H1 (cell line): ENCODE measurements around the gene SLC8A1. TPM values are rescaled to one million over a fixed set of nuclear protein-coding genes. Genes with fewer than 3 reads are reported as not detected.

ENCODE experiments used
- CTCF ChIA-PET: fragments of 300-600 bp; sonication (Branson Sonifier 250); formaldehyde crosslinking; loops from one replicate; lab custom pipeline; 2021; ENCODE audit not compliant: partially characterized antibody; lab: Charles Lee
- POLR2A ChIA-PET: fragments of 300-600 bp; sonication (Branson Sonifier 250); formaldehyde crosslinking; loops from one replicate; lab custom pipeline; 2021; ENCODE audit warnings: inconsistent platforms; ENCODE audit not compliant: partially characterized antibody; lab: Charles Lee
- DNase-seq, 2 experiments: peaks; one replicate each; pipeline versions ENCODE4 v3.0.0 to v3.0.0-alpha.2; 2010 to 2022; ENCODE audit warnings: low spot score in 2 of 2, low read depth in 1 of 2, mixed read lengths in 1 of 2
- FAIRE-seq: peaks from 2 replicates; lab custom pipeline; 2011; peaks lifted over from hg19 to GRCh38; lab: Jason Lieb, UNC
- H2AFZ ChIP-seq: 2 replicates; pipeline ENCODE4 v1.8.1; 2012; ENCODE audit warnings: low read length, inconsistent platforms
- H2AK5ac ChIP-seq: 2 replicates; pipeline ENCODE4 v1.6.1; 2013; ENCODE audit warnings: low read depth, low read length
- H2BK120ac ChIP-seq: replicated peaks from 2 replicates; pipeline ENCODE3; 2013; ENCODE audit warnings: low read depth, low read length, inconsistent platforms
- H2BK12ac ChIP-seq: 2 replicates; pipeline ENCODE4 v1.6.1; 2013; ENCODE audit warnings: low read depth, low read length
- H2BK15ac ChIP-seq: 2 replicates; pipeline ENCODE4 v1.6.1; 2013; ENCODE audit warnings: low read length
- H2BK20ac ChIP-seq: 2 replicates; pipeline ENCODE4 v1.6.1; 2013; ENCODE audit warnings: low read length
- H2BK5ac ChIP-seq: 2 replicates; pipeline ENCODE4 v1.6.1; 2013; ENCODE audit warnings: low read depth, low read length
- H3K14ac ChIP-seq: 2 replicates; pipeline ENCODE4 v1.6.1; 2013; ENCODE audit warnings: inconsistent platforms; ENCODE audit not compliant: insufficient read length
- H3K18ac ChIP-seq: 2 replicates; pipeline ENCODE4 v1.6.1; 2013; ENCODE audit warnings: low read length; ENCODE audit errors: extremely low read depth
- H3K23ac ChIP-seq: 2 replicates; pipeline ENCODE4 v1.6.1; 2013; ENCODE audit warnings: inconsistent platforms; ENCODE audit not compliant: insufficient read length
- H3K23me2 ChIP-seq: 2 replicates; pipeline ENCODE4 v1.6.1; 2013; ENCODE audit warnings: low read depth, low read length
- H3K27ac ChIP-seq: 2 replicates; pipeline ENCODE4 v1.6.1; 2011; ENCODE audit warnings: low read depth, low read length, inconsistent platforms
- H3K27me3 ChIP-seq, 4 experiments: replicated peaks in 1 of 4; 1 replicate in 1 of 4; 2 replicates in 3 of 4; pipeline versions ENCODE4 v1.6.1 to v1.8.1; 2011 to 2013; ENCODE audit warnings: low read length in 3 of 4, mild to moderate bottlenecking in 3 of 4, inconsistent platforms in 2 of 4, mixed read lengths in 2 of 4, moderate library complexity in 1 of 4; ENCODE audit not compliant: control insufficient read depth in 3 of 4, insufficient read depth in 3 of 4; ENCODE audit errors: extremely low read depth in 1 of 4
- H3K36me3 ChIP-seq, 4 experiments: 2 replicates each; pipeline versions ENCODE4 v1.6.1 to v1.8.1; 2011 to 2013; ENCODE audit warnings: mild to moderate bottlenecking in 4 of 4, low read length in 3 of 4, moderate library complexity in 2 of 4, control low read depth in 1 of 4, inconsistent platforms in 1 of 4; ENCODE audit not compliant: insufficient read depth in 4 of 4, control insufficient read depth in 2 of 4
- H3K4ac ChIP-seq: replicated peaks from 2 replicates; pipeline ENCODE3; 2013; ENCODE audit warnings: low read length, low read depth, mixed read lengths, inconsistent platforms; ENCODE audit not compliant: insufficient read length
- H3K4me1 ChIP-seq, 4 experiments: replicated peaks in 1 of 4; 1 replicate in 1 of 4; 2 replicates in 3 of 4; pipeline versions ENCODE4 v1.6.1 to v1.8.1; 2011 to 2013; ENCODE audit warnings: low read length in 3 of 4, inconsistent platforms in 2 of 4, mixed read lengths in 1 of 4; ENCODE audit not compliant: insufficient read depth in 4 of 4, control insufficient read depth in 3 of 4
- H3K4me2 ChIP-seq, 2 experiments: 2 replicates each; pipeline versions ENCODE4 v1.6.1 to v1.8.1; 2011 to 2013; ENCODE audit warnings: low read depth in 2 of 2, low read length in 2 of 2, control low read depth in 1 of 2, inconsistent platforms in 1 of 2, mild to moderate bottlenecking in 1 of 2; ENCODE audit not compliant: insufficient read depth in 1 of 2
- H3K4me3 ChIP-seq, 4 experiments: fragments of 200-600, 300-600 bp in 1 of 4; sonication (generic), shearing (Covaris generic), sonication (Bioruptor Twin) in 1 of 4; 2 replicates each; pipeline versions ENCODE4 v1.5.1 to v1.8.1; 2011 to 2016; ENCODE audit warnings: low read length in 4 of 4, low read depth in 3 of 4, control low read depth in 2 of 4, inconsistent platforms in 2 of 4, mild to moderate bottlenecking in 2 of 4, mixed read lengths in 1 of 4, moderate library complexity in 1 of 4; ENCODE audit not compliant: insufficient read depth in 2 of 4; ENCODE audit errors: extremely low read depth in 1 of 4
- H3K56ac ChIP-seq: replicated peaks from 2 replicates; pipeline ENCODE3; 2013; ENCODE audit warnings: low read depth, mild to moderate bottlenecking, mixed read lengths, low read length, inconsistent platforms; ENCODE audit not compliant: insufficient read length
- H3K79me1 ChIP-seq: 2 replicates; pipeline ENCODE4 v1.6.1; 2013; ENCODE audit warnings: low read depth, low read length, control low read depth
- H3K79me2 ChIP-seq, 2 experiments: 2 replicates each; pipeline versions ENCODE4 v1.6.1 to v1.8.1; 2012 to 2013; ENCODE audit warnings: low read length in 2 of 2, mild to moderate bottlenecking in 2 of 2, inconsistent platforms in 1 of 2; ENCODE audit not compliant: insufficient read depth in 2 of 2, control insufficient read depth in 1 of 2
- H3K9ac ChIP-seq, 4 experiments: replicated peaks in 1 of 4; 1 replicate in 1 of 4; 2 replicates in 3 of 4; pipeline versions ENCODE4 v1.6.1 to v1.8.1; 2011 to 2013; ENCODE audit warnings: low read depth in 3 of 4, low read length in 3 of 4, control low read depth in 2 of 4, mild to moderate bottlenecking in 2 of 4, moderate library complexity in 2 of 4, inconsistent platforms in 1 of 4; ENCODE audit errors: extremely low read depth in 1 of 4
- H3K9me3 ChIP-seq, 2 experiments: 2 replicates each; pipeline versions ENCODE4 v1.6.1 to v1.8.1; 2012 to 2013; ENCODE audit warnings: mild to moderate bottlenecking in 2 of 2, moderate library complexity in 2 of 2, control low read depth in 1 of 2, inconsistent platforms in 1 of 2, low read depth in 1 of 2, low read length in 1 of 2, mixed read lengths in 1 of 2; ENCODE audit not compliant: insufficient read depth in 2 of 2
- H4K20me1 ChIP-seq, 2 experiments: replicated peaks in 1 of 2; 2 replicates each; pipeline versions ENCODE3 to v1.8.1; 2011 to 2013; ENCODE audit warnings: inconsistent platforms in 2 of 2, low read length in 2 of 2, mild to moderate bottlenecking in 1 of 2; ENCODE audit not compliant: insufficient read depth in 2 of 2, control insufficient read depth in 1 of 2
- H4K5ac ChIP-seq: 2 replicates; pipeline ENCODE4 v1.6.1; 2013; ENCODE audit warnings: low read length, low read depth, mixed read lengths, inconsistent platforms; ENCODE audit not compliant: insufficient read length
- H4K8ac ChIP-seq: 2 replicates; pipeline ENCODE4 v1.8.0; 2013; ENCODE audit warnings: mild to moderate bottlenecking, moderate library complexity, low read length, inconsistent platforms; ENCODE audit not compliant: insufficient read depth; ENCODE audit errors: extremely low read depth
- H4K91ac ChIP-seq: replicated peaks from 2 replicates; pipeline ENCODE3; 2013; ENCODE audit warnings: low read length, mixed read lengths, inconsistent platforms; ENCODE audit not compliant: insufficient read length
- CHD2 ChIP-seq: IDR thresholded peaks from 2 replicates; pipeline ENCODE4 v1.6.1; 2012; ENCODE audit warnings: low read length, improper control_type of control experiment
- SIX5 ChIP-seq: IDR thresholded peaks from 2 replicates; pipeline ENCODE4 v1.6.1; 2011; ENCODE audit warnings: mild to moderate bottlenecking, low read depth, low read length
- WGBS, 2 experiments: shearing (Covaris generic) in 1 of 2; methylation state at CpG; one replicate each; pipeline versions ENCODE4 v1.1.6 to v1.1.7; 2013 to 2015; ENCODE audit warnings: low lambda C conversion rate in 2 of 2, mixed read lengths in 2 of 2, inconsistent platforms in 1 of 2, low coverage in 1 of 2, missing lambda C conversion rate in 1 of 2; ENCODE audit not compliant: insufficient replicate concordance in 2 of 2, insufficient coverage in 1 of 2, insufficient read length in 1 of 2; ENCODE audit errors: extremely low coverage in 1 of 2, missing lambda C conversion rate in 1 of 2; 5-methylcytosine and 5-hydroxymethylcytosine counted together
- polyA plus RNA-seq, 7 experiments: library from polyadenylated mRNA; depleted of rRNA in 3 of 7; stranded (reverse) in 5 of 7; unstranded in 2 of 7; fragments of >200 nt in 5 of 7; fragments of 200-250 nt in 2 of 7; gene quantifications; 1 replicate in 5 of 7; 2 replicates in 1 of 7; 4 replicates in 1 of 7; pipeline versions ENCODE4 v1.2.1 to v1.2.3, GENCODE V29; 2011 to 2013; ENCODE audit warnings: missing spikeins in 2 of 7, mixed read lengths in 2 of 7
- total RNA-seq: library from RNA; stranded (reverse); fragmentation: NEBNext Ultra II Directional; extraction: Animal tissue kit (Norgen Biotek cat#: 25700); gene quantifications from 2 replicates; pipeline ENCODE4 v1.2.1, GENCODE V29; 2021

The SLC8A1 gene
- total and polyA plus RNA-seq, 2 of the 8 experiments (the other 6 are each of a cell fraction or from before 2014, with no cell fraction given) = 0.68 to 3.6 TPM

GRCh38 chr2:40420478-40420877 lies 31.4 kb downstream of the SLC8A1 start:
- no peak overlapping the region for H2BK15ac ChIP-seq
- ChIA-PET CTCF (interaction anchor here (0.6 to 2.8 kb wide), 4 partner anchors 11 to 894 kb away, joined by 3 to 10 read pairs (median 4); no protein-coding TSS in a partner anchor), POLR2A (no interaction called here)
- no peak overlapping the region for H3K27ac ChIP-seq
- no peak overlapping the region for H3K23ac ChIP-seq
- no peak overlapping the region for H2BK12ac ChIP-seq
- no peaks in the 10 kb centered on the region for H3K27me3 ChIP-seq
- no peak overlapping the region for H3K14ac ChIP-seq
- H4K91ac ChIP-seq = no peak overlapping the region
- no peak overlapping the region for H3K4ac ChIP-seq
- H3K23me2 ChIP-seq = peaks cover 3% of the 10 kb centered on the region; the same call in 1 of the 2 replicates
- no peak overlapping the region for H4K5ac ChIP-seq
- H3K56ac ChIP-seq = no peak overlapping the region
- FAIRE-seq (no peak), DNase-seq (no peak)
- H4K8ac ChIP-seq = no peak overlapping the region
- H3K4me1 ChIP-seq = no peaks in the 10 kb centered on the region
- no peak overlapping the region for H2AFZ ChIP-seq
- no peaks in the 10 kb centered on the region for H3K9me3 ChIP-seq
- H3K79me2 ChIP-seq = no peaks in the 10 kb centered on the region
- no peaks in the 10 kb centered on the region for H3K36me3 ChIP-seq
- no peak overlapping the region for H2BK5ac ChIP-seq
- no peak for TF ChIP-seq CHD2
- no peak for TF ChIP-seq SIX5
- H2BK120ac ChIP-seq = no peak overlapping the region
- H3K4me2 ChIP-seq = no peak overlapping the region
- no peak overlapping the region for H3K4me3 ChIP-seq
- no peaks in the 10 kb centered on the region for H4K20me1 ChIP-seq
- H3K79me1 ChIP-seq = no peaks in the 10 kb centered on the region
- 94% methylated on average over 3 of the region's 3 CpGs; no CpG with 5 or more reads in 1 of the 2 experiments for WGBS, 2 experiments
- H3K18ac ChIP-seq = no peak overlapping the region
- H3K9ac ChIP-seq = no peak overlapping the region
- H2BK20ac ChIP-seq = no peak overlapping the region
- H2AK5ac ChIP-seq = no peak overlapping the region
